ENCODE data around the gene CXCL11. TPM values are rescaled to one million over a fixed set of nuclear protein-coding genes. Genes with fewer than 3 reads are reported as not detected.
"Not testable (repeated sequence)": the region's sequence is repeated elsewhere in the genome, so short reads cannot be mapped to it uniquely, and the experiment has no call there.

Gene CXCL11
- total RNA-seq, 1 donor from 2014 or later: not detected

- H3K27me3 Mint-ChIP-seq: no peaks in the 10 kb centered on the region
- H3K27ac Mint-ChIP-seq: peak overlapping the region; percentile 81
- no peaks in the 10 kb centered on the region for H3K36me3 Mint-ChIP-seq (ENCODE audit: low read depth)
- peaks cover 38% of the 10 kb centered on the region for H3K4me1 Mint-ChIP-seq
- no peaks in the 10 kb centered on the region for H3K9me3 Mint-ChIP-seq
- ATAC-seq (ENCODE audit: low read depth) (no peak), DNase-seq (no peak)
- POLR2A ChIA-PET: interaction anchor here (1.0 to 1.1 kb wide), 2 partner anchors 43 to 65 kb away, joined by 3 to 4 read pairs; partner anchors contain the start of gene SDAD1
- intact Hi-C loops (cut with micrococcal nuclease): no loop called here
- CTCF ChIA-PET: interaction anchor here (1.2 to 3.6 kb wide), 2 partner anchors 19 to 60 kb away, joined by 4 to 36 read pairs; partner anchors contain the start of gene CXCL11
- H3K4me3 Mint-ChIP-seq: no peak overlapping the region
- TF ChIP-seq, protein P1, sequence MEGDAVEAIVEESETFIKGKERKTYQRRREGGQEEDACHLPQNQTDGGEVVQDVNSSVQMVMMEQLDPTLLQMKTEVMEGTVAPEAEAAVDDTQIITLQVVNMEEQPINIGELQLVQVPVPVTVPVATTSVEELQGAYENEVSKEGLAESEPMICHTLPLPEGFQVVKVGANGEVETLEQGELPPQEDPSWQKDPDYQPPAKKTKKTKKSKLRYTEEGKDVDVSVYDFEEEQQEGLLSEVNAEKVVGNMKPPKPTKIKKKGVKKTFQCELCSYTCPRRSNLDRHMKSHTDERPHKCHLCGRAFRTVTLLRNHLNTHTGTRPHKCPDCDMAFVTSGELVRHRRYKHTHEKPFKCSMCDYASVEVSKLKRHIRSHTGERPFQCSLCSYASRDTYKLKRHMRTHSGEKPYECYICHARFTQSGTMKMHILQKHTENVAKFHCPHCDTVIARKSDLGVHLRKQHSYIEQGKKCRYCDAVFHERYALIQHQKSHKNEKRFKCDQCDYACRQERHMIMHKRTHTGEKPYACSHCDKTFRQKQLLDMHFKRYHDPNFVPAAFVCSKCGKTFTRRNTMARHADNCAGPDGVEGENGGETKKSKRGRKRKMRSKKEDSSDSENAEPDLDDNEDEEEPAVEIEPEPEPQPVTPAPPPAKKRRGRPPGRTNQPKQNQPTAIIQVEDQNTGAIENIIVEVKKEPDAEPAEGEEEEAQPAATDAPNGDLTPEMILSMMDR (IDR thresholded peaks at IDR 0.05): no peak
Measured at GRCh38 chr4:76055421-76055820, 19.6 kb upstream of the CXCL11 start.

- Mint-ChIP-seq H3K27me3 (no peaks in the 10 kb centered on the region), H3K9me3 (no peaks in the 10 kb centered on the region), H3K27ac (peak overlapping the region; percentile 81), H3K36me3 (ENCODE audit: low read depth) (no peaks in the 10 kb centered on the region), H3K4me1 (peaks cover 34% of the 10 kb centered on the region), H3K4me3 (no peak overlapping the region)
- ChIA-PET CTCF (interaction anchor here (1.1 to 3.6 kb wide), 3 partner anchors 12 to 60 kb away, joined by 4 to 36 read pairs (median 4); partner anchors contain the start of gene CXCL11), POLR2A (interaction anchor here (1.0 to 1.1 kb wide), 2 partner anchors 43 to 64 kb away, joined by 3 to 4 read pairs; partner anchors contain the start of gene SDAD1)
- no peak for DNase-seq
- peak; percentile 96 for ATAC-seq (ENCODE audit: low read depth)
- intact Hi-C loops (cut with micrococcal nuclease): no loop called here
- TF ChIP-seq, protein P1 (IDR thresholded peaks at IDR 0.05): no peak
Measured at GRCh38 chr4:76055016-76055415, 19.1 kb upstream of the CXCL11 start.

GRCh38 chr4:76053730-76054129 lies 17.9 kb upstream of the CXCL11 start:
- H3K4me3 Mint-ChIP-seq: no peak overlapping the region
- no peaks in the 10 kb centered on the region for H3K36me3 Mint-ChIP-seq (ENCODE audit: low read depth)
- H3K27ac Mint-ChIP-seq: peak overlapping the region; percentile 47
- TF ChIP-seq, protein P1 (IDR thresholded peaks at IDR 0.05): no peak
- no peaks in the 10 kb centered on the region for H3K9me3 Mint-ChIP-seq
- no peak for DNase-seq
- peaks cover 24% of the 10 kb centered on the region for H3K4me1 Mint-ChIP-seq
- ATAC-seq (ENCODE audit: low read depth): no peak
- ChIA-PET POLR2A (interaction anchor here (0.6 kb wide), 1 partner anchor 8 kb away, joined by 6 read pairs; no protein-coding TSS in a partner anchor), CTCF (interaction anchor here (1.1 to 3.6 kb wide), 3 partner anchors 14 to 59 kb away, joined by 4 to 36 read pairs (median 4); no protein-coding TSS in a partner anchor)
- intact Hi-C loops (cut with micrococcal nuclease): no loop called here
- no peaks in the 10 kb centered on the region for H3K27me3 Mint-ChIP-seq

DNA sequence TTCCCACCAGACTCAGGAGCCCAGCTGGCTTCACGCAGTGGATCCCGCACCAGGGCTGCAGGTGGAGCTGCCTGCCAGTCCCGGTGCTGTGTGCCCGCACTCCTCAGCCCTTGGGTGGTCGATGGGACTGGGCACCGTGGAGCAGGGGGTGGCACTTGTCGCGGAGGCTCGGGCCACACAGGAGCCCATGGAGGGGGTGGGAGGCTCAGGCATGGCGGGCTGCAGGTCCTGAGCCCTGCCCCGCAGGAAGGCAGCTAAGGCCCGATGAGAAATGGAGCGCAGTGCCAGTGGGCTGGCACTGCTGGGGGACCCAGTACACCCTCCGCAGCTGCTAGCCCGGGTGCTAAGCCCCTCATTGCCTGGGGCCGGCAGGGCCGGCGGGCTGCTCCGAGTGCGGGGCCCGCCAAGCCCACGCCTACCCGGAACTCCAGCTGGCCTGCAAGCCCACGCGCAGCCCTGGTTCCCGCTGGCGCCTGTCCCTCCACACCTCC lies 14.7 kb upstream of the CXCL11 start:
- H3K36me3 Mint-ChIP-seq (ENCODE audit: low read depth); intact Hi-C loops (cut with micrococcal nuclease); H3K27me3 Mint-ChIP-seq; POLR2A ChIA-PET; H3K4me1 Mint-ChIP-seq; H3K4me3 Mint-ChIP-seq; DNase-seq; ATAC-seq (ENCODE audit: low read depth); CTCF ChIA-PET; H3K9me3 Mint-ChIP-seq; H3K27ac Mint-ChIP-seq: not testable (repeated sequence)

DNA sequence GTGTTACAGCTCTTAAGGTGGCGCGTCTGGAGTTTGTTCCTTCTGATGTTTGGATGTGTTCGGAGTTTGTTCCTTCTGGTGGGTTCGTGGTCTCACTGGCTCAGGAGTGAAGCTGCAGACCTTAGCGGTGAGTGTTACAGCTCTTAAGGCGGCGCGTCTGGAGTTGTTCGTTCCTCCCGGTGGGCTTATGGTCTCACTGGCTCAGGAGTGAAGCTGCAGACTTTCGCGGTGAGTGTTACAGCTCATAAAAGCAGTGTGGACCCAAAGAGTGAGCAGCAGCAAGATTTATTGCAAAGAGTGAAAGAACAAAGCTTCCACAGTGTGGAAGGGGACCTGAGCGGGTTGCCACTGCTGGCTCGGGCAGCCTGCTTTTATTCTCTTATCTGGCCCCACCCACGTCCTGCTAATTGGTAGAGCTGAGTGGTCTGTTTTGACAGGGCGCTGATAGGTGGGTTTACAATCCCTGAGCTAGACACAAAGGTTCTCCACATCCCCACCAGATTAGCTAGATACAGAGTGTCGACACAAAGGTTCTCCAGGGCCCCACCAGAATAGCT lies 14.1 kb upstream of the CXCL11 start:
- H3K9me3 Mint-ChIP-seq; ATAC-seq (ENCODE audit: low read depth); H3K27ac Mint-ChIP-seq; intact Hi-C loops (cut with micrococcal nuclease); H3K4me1 Mint-ChIP-seq; H3K4me3 Mint-ChIP-seq; DNase-seq; CTCF ChIA-PET; H3K36me3 Mint-ChIP-seq (ENCODE audit: low read depth); POLR2A ChIA-PET; H3K27me3 Mint-ChIP-seq: not testable (repeated sequence)

- H3K27me3 Mint-ChIP-seq; H3K4me1 Mint-ChIP-seq; ATAC-seq (ENCODE audit: low read depth); POLR2A ChIA-PET; H3K36me3 Mint-ChIP-seq (ENCODE audit: low read depth); H3K4me3 Mint-ChIP-seq; H3K9me3 Mint-ChIP-seq; CTCF ChIA-PET; H3K27ac Mint-ChIP-seq; DNase-seq; intact Hi-C loops (cut with micrococcal nuclease): not testable (repeated sequence)
Measured at GRCh38 chr4:76044686-76045085, 8.8 kb upstream of the CXCL11 start.

- H3K4me3 Mint-ChIP-seq; H3K4me1 Mint-ChIP-seq; intact Hi-C loops (cut with micrococcal nuclease); H3K27ac Mint-ChIP-seq; DNase-seq; ATAC-seq (ENCODE audit: low read depth); CTCF ChIA-PET; H3K36me3 Mint-ChIP-seq (ENCODE audit: low read depth); H3K9me3 Mint-ChIP-seq; H3K27me3 Mint-ChIP-seq: not testable (repeated sequence)
- POLR2A ChIA-PET: interaction anchor here (0.6 kb wide), 1 partner anchor 19 kb away, joined by 3 read pairs; no protein-coding TSS in a partner anchor
Measured at GRCh38 chr4:76043306-76043705, 7.4 kb upstream of the CXCL11 start.

- H3K27me3 Mint-ChIP-seq; ATAC-seq (ENCODE audit: low read depth); DNase-seq; H3K36me3 Mint-ChIP-seq (ENCODE audit: low read depth); CTCF ChIA-PET; H3K9me3 Mint-ChIP-seq; intact Hi-C loops (cut with micrococcal nuclease); H3K4me1 Mint-ChIP-seq: not testable (repeated sequence)
- Mint-ChIP-seq H3K27ac (peak overlapping the region; percentile 12), H3K4me3 (peak overlapping the region; percentile 69)
- POLR2A ChIA-PET: interaction anchor here (0.6 kb wide), 1 partner anchor 20 kb away, joined by 3 read pairs; no protein-coding TSS in a partner anchor
Measured at GRCh38 chr4:76042241-76042998, 6.5 kb upstream of the CXCL11 start.
